HepG2 (cell line): ENCODE results near the gene RABGGTA. TPM values are rescaled to one million over a fixed set of nuclear protein-coding genes. Genes with fewer than 3 reads are reported as not detected.

Experiments used
- ARNT2 ChIP-seq: sonication (generic); formaldehyde crosslinking; IDR thresholded peaks from 2 replicates; pipeline ENCODE4 v1.8.0; 2022; ENCODE audit warnings: mild to moderate bottlenecking, low read depth, missing genetic modification reagents, moderate library complexity
- HOXD1 ChIP-seq: sonication (generic); formaldehyde crosslinking; IDR thresholded peaks from 2 replicates; pipeline ENCODE4 v1.5.0; 2020; ENCODE audit warnings: missing genetic modification reagents
- JARID2 ChIP-seq: sonication (generic); formaldehyde crosslinking; IDR thresholded peaks from 2 replicates; pipeline ENCODE4 v1.8.1; 2023; ENCODE audit warnings: missing genetic modification reagents, inconsistent platforms; ENCODE audit not compliant: insufficient replicate concordance
- JDP2 ChIP-seq: sonication (generic); formaldehyde crosslinking; IDR thresholded peaks from 2 replicates; pipeline ENCODE4 v1.8.1; 2022; ENCODE audit warnings: missing genetic modification reagents, borderline replicate concordance
- KDM6A ChIP-seq: IDR thresholded peaks from 2 replicates; pipeline ENCODE4 v1.6.1; 2016; ENCODE audit warnings: low read depth
- MED1 ChIP-seq: sonication (generic); formaldehyde crosslinking; IDR thresholded peaks from 2 replicates; pipeline ENCODE4 v1.4.0; 2020; ENCODE audit warnings: missing genetic modification reagents
- MZF1 ChIP-seq: sonication (generic); formaldehyde crosslinking; IDR thresholded peaks from 2 replicates; pipeline ENCODE4 v1.8.1; 2023; ENCODE audit warnings: mild to moderate bottlenecking, missing genetic modification reagents, borderline replicate concordance
- RARA ChIP-seq: IDR thresholded peaks from 2 replicates; pipeline ENCODE4 v1.6.1; 2016; ENCODE audit warnings: missing genetic modification reagents, missing compliant biosample characterization
- SMARCE1 ChIP-seq: fragments of 450-650 bp; IDR thresholded peaks from 2 replicates; pipeline ENCODE4 v1.6.1; 2017; ENCODE audit warnings: borderline replicate concordance
- ZBTB20 ChIP-seq: sonication (generic); formaldehyde crosslinking; IDR thresholded peaks from 2 replicates; pipeline ENCODE4 v1.8.1; 2023; ENCODE audit warnings: missing genetic modification reagents, low read depth, mild to moderate bottlenecking, borderline replicate concordance
- ZBTB42 ChIP-seq: sonication (generic); formaldehyde crosslinking; IDR thresholded peaks from 2 replicates; pipeline ENCODE4 v1.5.0; 2020; ENCODE audit warnings: mild to moderate bottlenecking, missing genetic modification reagents
- ZNF101 ChIP-seq: sonication (generic); formaldehyde crosslinking; IDR thresholded peaks from 2 replicates; pipeline ENCODE4 v1.4.0; 2020; ENCODE audit warnings: mild to moderate bottlenecking, low read depth, missing genetic modification reagents, borderline replicate concordance
- ZNF282 ChIP-seq: fragments of 450-650 bp; IDR thresholded peaks from 2 replicates; pipeline ENCODE4 v1.6.1; 2018; ENCODE audit not compliant: partially characterized antibody
- ZNF430 ChIP-seq: sonication (generic); formaldehyde crosslinking; IDR thresholded peaks from 2 replicates; pipeline ENCODE4 v1.9.0; 2021; ENCODE audit warnings: mild to moderate bottlenecking, missing genetic modification reagents
- ZNF484 ChIP-seq: sonication (generic); formaldehyde crosslinking; IDR thresholded peaks from 2 replicates; pipeline ENCODE4 v1.5.1; 2020; ENCODE audit warnings: mild to moderate bottlenecking, low read depth, missing genetic modification reagents, borderline replicate concordance
- ZNF543 ChIP-seq: sonication (generic); formaldehyde crosslinking; IDR thresholded peaks from 2 replicates; pipeline ENCODE4 v1.4.0; 2020; ENCODE audit warnings: mild to moderate bottlenecking, missing genetic modification reagents
- ZNF678 ChIP-seq: sonication (generic); formaldehyde crosslinking; IDR thresholded peaks from 2 replicates; pipeline ENCODE4 v1.4.0; 2020; ENCODE audit warnings: mild to moderate bottlenecking, missing genetic modification reagents
- ZNF776 ChIP-seq: sonication (generic); formaldehyde crosslinking; IDR thresholded peaks from 2 replicates; pipeline ENCODE4 v1.4.0; 2020; ENCODE audit warnings: mild to moderate bottlenecking, missing genetic modification reagents
- ZNF790 ChIP-seq: sonication (generic); formaldehyde crosslinking; IDR thresholded peaks from 2 replicates; pipeline ENCODE4 v1.8.0; 2022; ENCODE audit warnings: missing genetic modification reagents, mild to moderate bottlenecking, borderline replicate concordance
- ZZZ3 ChIP-seq: sonication (generic); formaldehyde crosslinking; IDR thresholded peaks from 2 replicates; pipeline ENCODE4 v1.4.0; 2020; ENCODE audit warnings: missing genetic modification reagents, mild to moderate bottlenecking, borderline replicate concordance
- polyA plus RNA-seq, 8 experiments: library from polyadenylated mRNA; depleted of rRNA in 3 of 8; stranded (reverse) in 7 of 8; unstranded in 1 of 8; fragments of >200 nt; fragmentation: Illumina TruSeq in 4 of 8; extraction: Trizol in 4 of 8; gene quantifications; 2 replicates each; pipeline versions ENCODE4 v1.2.1 to v1.2.3, GENCODE V29; 2011 to 2016; ENCODE audit warnings: low read depth in 4 of 8, missing spikeins in 1 of 8, mixed read lengths in 1 of 8; ENCODE audit not compliant: insufficient read depth in 1 of 8
- total RNA-seq, 5 experiments: library from RNA; depleted of rRNA; stranded (reverse); fragments of >200 nt; fragmentation: Illumina TruSeq; extraction: Trizol; gene quantifications; 2 replicates each; pipeline ENCODE4 v1.2.3, GENCODE V29; 2016; ENCODE audit warnings: low read depth in 1 of 5
- TF ChIP-seq, protein P1 (sequence below): sonication (generic); formaldehyde crosslinking; IDR thresholded peaks from 2 replicates; pipeline ENCODE4 v1.5.0; 2020; ENCODE audit warnings: mild to moderate bottlenecking, missing genetic modification reagents
- TF ChIP-seq, protein P2 (sequence below): sonication (generic); formaldehyde crosslinking; IDR thresholded peaks from 2 replicates; pipeline ENCODE4 v1.4.0; 2020; ENCODE audit warnings: mild to moderate bottlenecking, missing genetic modification reagents
- TF ChIP-seq, protein P3 (sequence below): sonication (generic); formaldehyde crosslinking; IDR thresholded peaks from 2 replicates; pipeline ENCODE4 v1.9.0; 2021; ENCODE audit warnings: missing genetic modification reagents, borderline replicate concordance

The RABGGTA gene
- total and polyA plus RNA-seq, 2 of the 13 experiments (the other 11 are each of a cell fraction or from before 2014, with no cell fraction given): 57.9 to 90.8 TPM

DNA sequence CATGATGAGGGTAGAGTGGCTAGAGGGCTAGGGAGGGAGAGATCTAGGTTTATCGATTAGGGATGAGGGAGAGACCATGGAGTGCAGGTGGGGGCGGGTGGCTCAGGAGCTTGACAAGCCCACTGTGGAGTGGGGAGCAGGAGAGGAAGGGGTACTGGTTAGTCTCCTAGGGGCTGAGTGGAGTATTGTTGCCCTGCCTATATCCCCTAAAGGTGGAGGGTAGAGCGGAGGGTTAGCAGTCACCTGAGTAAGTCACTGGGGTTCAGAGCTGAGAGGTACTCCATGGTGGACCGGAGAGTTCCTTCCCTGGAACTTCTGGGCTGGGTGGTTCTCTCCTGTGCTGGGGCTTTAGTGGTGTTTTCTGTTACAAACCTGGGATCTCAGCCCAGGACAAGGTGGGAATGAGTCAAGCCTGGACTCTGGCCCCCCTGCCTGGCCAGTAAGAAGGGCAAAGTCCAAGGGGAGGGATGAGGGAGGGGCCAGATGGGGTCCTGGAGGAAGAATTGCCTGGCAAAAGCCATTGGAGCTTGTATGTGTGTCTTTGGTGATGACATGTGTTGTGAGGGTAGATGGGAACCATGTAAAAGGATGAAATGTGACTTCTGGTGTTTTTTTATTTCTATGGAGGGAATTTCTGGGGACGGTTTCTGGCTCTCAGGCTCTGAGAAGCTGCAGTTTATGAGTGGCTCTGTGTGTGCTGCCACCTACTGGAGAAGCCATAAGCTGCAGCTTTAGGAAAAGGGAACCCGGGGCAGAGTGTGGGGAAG is 36.4 kb upstream of the RABGGTA start, which contains the start of gene CIDEB (continued):
- TF ChIP-seq, protein P1, sequence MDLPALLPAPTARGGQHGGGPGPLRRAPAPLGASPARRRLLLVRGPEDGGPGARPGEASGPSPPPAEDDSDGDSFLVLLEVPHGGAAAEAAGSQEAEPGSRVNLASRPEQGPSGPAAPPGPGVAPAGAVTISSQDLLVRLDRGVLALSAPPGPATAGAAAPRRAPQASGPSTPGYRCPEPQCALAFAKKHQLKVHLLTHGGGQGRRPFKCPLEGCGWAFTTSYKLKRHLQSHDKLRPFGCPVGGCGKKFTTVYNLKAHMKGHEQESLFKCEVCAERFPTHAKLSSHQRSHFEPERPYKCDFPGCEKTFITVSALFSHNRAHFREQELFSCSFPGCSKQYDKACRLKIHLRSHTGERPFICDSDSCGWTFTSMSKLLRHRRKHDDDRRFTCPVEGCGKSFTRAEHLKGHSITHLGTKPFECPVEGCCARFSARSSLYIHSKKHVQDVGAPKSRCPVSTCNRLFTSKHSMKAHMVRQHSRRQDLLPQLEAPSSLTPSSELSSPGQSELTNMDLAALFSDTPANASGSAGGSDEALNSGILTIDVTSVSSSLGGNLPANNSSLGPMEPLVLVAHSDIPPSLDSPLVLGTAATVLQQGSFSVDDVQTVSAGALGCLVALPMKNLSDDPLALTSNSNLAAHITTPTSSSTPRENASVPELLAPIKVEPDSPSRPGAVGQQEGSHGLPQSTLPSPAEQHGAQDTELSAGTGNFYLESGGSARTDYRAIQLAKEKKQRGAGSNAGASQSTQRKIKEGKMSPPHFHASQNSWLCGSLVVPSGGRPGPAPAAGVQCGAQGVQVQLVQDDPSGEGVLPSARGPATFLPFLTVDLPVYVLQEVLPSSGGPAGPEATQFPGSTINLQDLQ (CRISPR knock-in tag): no peak
- peak; percentile 64; the same call in 1 of the 2 replicates for TF ChIP-seq ZBTB20 (CRISPR knock-in tag)
- peak; percentile 91 for TF ChIP-seq ARNT2
- TF ChIP-seq ZBTB42 (CRISPR knock-in tag): 0 out of 2 replicates have a peak, but pooled peaks have one; percentile 72
- peak; percentile 99 for TF ChIP-seq ZNF430 (CRISPR knock-in tag)
- TF ChIP-seq, protein P2, sequence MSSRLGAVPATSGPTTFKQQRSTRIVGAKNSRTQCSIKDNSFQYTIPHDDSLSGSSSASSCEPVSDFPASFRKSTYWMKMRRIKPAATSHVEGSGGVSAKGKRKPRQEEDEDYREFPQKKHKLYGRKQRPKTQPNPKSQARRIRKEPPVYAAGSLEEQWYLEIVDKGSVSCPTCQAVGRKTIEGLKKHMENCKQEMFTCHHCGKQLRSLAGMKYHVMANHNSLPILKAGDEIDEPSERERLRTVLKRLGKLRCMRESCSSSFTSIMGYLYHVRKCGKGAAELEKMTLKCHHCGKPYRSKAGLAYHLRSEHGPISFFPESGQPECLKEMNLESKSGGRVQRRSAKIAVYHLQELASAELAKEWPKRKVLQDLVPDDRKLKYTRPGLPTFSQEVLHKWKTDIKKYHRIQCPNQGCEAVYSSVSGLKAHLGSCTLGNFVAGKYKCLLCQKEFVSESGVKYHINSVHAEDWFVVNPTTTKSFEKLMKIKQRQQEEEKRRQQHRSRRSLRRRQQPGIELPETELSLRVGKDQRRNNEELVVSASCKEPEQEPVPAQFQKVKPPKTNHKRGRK: no peak
- peak; percentile 94 for TF ChIP-seq MED1
- peak; percentile 95 for TF ChIP-seq ZNF543 (CRISPR knock-in tag)
- TF ChIP-seq HOXD1 (CRISPR knock-in tag): no peak
- peak; percentile 94 for TF ChIP-seq ZZZ3 (CRISPR knock-in tag)
- TF ChIP-seq JDP2 (CRISPR knock-in tag): no peak
- no peak for TF ChIP-seq JARID2 (CRISPR knock-in tag)
- 0 out of 2 replicates have a peak, but pooled peaks have one; percentile 82 for TF ChIP-seq ZNF101 (CRISPR knock-in tag)
- TF ChIP-seq ZNF790 (CRISPR knock-in tag): 0 out of 2 replicates have a peak, but pooled peaks have one; percentile 78
- TF ChIP-seq SMARCE1: 0 out of 2 replicates have a peak, but pooled peaks have one; percentile 51
- TF ChIP-seq ZNF678 (CRISPR knock-in tag): peak; percentile 68; the same call in 1 of the 2 replicates
- TF ChIP-seq KDM6A (CRISPR knock-in tag): peak; percentile 99
- TF ChIP-seq ZNF776: peak; percentile 60; the same call in 1 of the 2 replicates
- no peak for TF ChIP-seq MZF1
- TF ChIP-seq ZNF282: no peak
- TF ChIP-seq RARA: peak; percentile 67
- TF ChIP-seq ZNF484 (CRISPR knock-in tag): no peak; the same call in 1 of the 2 replicates
- TF ChIP-seq, protein P3, sequence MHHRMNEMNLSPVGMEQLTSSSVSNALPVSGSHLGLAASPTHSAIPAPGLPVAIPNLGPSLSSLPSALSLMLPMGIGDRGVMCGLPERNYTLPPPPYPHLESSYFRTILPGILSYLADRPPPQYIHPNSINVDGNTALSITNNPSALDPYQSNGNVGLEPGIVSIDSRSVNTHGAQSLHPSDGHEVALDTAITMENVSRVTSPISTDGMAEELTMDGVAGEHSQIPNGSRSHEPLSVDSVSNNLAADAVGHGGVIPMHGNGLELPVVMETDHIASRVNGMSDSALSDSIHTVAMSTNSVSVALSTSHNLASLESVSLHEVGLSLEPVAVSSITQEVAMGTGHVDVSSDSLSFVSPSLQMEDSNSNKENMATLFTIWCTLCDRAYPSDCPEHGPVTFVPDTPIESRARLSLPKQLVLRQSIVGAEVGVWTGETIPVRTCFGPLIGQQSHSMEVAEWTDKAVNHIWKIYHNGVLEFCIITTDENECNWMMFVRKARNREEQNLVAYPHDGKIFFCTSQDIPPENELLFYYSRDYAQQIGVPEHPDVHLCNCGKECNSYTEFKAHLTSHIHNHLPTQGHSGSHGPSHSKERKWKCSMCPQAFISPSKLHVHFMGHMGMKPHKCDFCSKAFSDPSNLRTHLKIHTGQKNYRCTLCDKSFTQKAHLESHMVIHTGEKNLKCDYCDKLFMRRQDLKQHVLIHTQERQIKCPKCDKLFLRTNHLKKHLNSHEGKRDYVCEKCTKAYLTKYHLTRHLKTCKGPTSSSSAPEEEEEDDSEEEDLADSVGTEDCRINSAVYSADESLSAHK (CRISPR knock-in tag): no peak
